EL (cell line): ENCODE data around the gene SYT5.
"Not testable (repeated sequence)": the region's sequence is repeated elsewhere in the genome, so short reads cannot be mapped to it uniquely, and the experiment has no call there.

ENCODE experiments used
- DNase-seq: peaks from one replicate; pipeline ENCODE4 v3.0.0-alpha.2; 2016

The SYT5 gene

GRCh38 chr19:55206664-55207500 lies 26.8 kb upstream of the SYT5 start:
- DNase-seq = peak; percentile 95

DNA sequence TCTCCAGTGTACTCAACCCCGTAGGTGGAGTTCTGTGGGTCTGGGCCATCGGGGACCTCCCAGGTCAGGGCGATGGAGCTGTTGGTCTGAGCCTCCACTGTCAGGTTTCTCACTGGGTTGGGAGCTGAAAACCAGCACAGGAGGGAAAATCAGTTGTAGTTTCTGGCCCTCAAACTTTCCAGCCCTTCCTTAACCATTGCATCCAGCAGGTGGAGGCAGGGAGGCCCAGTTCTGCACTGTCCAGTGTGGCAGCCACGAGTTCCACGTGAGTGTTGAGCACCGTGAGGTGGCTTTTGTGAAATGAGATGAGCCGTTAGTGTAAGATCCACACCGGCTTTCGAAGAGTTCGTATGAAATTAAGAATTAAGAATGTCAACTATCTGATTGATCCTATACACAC lies 22.1 kb upstream of the SYT5 start:
- not testable (repeated sequence) for DNase-seq

DNA sequence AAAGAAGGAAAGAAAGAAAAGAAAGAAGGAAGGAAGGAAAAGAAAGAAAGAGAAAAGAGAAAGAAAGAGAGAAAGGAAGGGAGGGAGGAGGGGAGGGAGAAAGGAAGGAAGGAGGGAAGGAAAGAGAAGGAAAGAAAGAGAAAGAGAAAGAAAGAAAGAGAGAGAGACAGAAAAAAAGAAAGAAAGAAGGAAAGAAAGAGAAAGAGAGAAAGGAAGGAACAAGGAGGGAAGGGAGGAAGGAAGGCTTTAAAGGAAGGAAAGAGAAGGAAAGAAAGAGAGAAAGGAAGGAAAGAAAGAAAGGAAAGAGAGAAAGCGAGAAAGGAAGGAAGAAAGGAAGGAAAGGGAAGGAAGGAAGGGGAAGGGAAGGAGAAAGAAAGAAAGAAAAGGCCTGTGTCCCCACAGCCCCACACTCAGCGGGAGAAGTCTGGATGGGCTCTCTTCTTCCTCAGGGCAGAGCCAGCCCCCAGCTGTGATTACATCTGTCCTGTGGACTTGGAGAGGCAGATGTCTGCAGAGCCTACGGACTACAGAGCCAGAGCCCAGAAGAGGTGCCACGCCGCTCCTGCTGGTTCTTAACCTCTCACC lies 19.6 kb upstream of the SYT5 start:
- no peak for DNase-seq

- DNase-seq = no peak
Measured at GRCh38 chr19:55198651-55199050, 18.6 kb upstream of the SYT5 start.

DNA sequence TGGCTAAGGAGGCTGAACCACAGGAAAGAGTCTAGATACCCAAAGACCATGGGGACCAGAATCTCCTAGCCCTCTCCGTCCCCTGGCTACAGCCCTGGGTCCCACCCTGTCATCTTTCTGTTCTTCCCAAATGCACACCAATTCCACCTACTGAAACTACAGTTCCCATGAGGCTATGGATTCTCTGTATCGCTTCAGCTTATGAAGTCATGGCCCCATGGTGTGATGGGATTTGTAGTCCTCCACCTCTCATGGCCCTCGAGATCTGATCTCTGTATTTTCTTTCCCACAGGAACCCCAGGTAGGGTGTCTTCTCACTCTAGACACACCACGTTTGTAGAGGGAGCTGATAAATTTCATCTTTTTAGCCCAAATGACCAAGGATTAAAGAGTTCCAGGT lies 17.4 kb upstream of the SYT5 start:
- peak; percentile 23 for DNase-seq

DNA sequence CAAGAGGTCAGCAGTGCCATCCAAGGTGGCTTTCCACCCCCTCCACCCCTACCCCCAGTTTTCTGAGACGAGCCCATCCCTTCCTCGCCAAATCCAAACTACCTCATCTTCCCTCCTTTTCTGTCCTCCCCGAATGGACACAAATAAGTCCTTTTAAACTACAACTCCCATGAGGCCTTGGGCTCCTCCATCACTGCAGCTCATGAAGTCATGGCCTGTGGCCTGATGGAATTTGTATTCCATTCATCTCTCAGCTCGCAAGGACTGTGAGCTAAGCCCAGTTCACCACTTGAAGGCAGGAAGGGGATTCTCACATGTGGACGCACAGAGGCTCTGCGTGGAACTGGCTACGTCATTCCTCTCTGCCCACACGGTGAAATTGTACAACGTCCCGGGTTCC lies 16.7 kb upstream of the SYT5 start:
- peak; percentile 12 for DNase-seq

DNA sequence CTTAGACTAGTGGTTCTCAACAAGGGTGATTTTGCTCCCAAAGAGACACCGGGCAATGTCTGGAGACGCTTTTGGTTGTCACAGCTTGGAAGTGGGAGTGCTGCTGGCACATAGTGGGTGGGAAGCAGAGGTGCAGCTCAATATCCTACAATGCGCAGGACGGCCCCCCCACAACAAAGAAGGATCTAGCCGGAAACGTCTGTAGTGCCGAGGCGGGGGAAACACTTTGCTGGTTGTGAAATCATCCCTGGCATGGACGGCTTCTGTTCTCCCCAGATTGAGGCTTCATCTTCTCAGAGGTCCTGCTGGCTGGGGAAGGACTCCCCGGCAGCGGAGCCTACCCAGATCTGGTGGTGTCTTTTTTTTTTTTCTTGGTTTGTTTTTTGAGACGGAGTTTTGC lies 13.4 kb upstream of the SYT5 start:
- no peak for DNase-seq

DNA sequence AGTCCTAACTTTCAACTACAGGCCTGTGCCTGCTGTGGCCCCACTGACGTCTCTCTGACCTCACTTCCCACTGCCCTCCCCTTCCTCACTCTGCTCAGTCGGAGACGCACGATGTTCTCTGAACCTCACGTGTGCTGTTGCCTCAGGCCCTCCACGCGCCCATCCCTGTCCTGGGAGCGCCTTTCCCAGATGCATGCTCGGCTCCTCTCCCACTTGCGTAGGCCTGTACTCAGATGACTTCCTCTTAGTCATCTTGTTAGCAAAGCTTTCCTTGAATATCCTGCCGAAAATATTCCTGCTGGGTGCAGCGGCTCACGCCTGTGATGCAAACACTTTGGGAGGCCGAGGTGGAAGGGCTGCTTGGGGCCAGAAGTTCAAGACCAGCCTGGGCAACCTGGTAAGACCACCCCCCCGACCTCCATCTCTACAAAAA lies 9.3 kb upstream of the SYT5 start:
- peak; percentile 97 for DNase-seq

DNA sequence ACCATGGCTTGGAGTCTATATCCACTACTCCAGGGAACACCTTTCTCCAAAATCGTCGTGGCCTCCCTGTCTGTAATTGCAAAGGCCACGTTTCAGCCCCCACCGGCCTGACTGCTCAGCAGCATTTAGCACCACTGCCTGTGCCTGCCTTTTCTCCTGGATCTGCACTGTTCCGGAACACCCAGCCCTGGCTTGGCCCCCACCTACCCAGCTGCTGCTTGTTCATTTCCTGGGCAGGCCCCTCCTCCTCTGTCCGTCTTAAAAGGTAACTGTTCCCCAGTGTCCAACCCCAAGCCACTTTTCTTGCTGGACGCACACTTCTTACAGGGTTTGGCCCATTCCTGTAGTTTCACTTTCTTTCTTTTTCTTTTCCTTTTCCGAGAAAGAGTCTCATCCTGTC lies 8.5 kb upstream of the SYT5 start:
- DNase-seq = no peak

DNA sequence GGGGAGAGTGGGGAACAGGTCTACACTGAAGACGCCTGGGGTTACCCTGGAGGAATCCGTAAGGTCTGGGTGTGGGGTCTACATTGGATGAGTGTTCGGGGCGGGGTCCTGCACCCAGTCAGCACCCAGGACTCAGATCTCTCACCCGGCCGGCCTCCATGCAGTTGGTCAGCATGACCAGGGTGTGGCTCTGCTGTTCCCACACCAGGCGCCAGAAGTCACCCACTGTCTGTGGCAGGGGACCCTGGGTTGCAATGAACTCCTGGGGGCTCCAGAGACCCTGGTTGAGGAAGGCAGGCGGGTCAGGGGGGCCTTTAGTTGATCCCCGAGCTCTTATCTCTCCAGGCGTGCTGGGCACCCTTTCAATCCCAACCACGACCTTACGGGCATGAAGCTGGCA lies 6.0 kb upstream of the SYT5 start:
- DNase-seq = no peak

DNA sequence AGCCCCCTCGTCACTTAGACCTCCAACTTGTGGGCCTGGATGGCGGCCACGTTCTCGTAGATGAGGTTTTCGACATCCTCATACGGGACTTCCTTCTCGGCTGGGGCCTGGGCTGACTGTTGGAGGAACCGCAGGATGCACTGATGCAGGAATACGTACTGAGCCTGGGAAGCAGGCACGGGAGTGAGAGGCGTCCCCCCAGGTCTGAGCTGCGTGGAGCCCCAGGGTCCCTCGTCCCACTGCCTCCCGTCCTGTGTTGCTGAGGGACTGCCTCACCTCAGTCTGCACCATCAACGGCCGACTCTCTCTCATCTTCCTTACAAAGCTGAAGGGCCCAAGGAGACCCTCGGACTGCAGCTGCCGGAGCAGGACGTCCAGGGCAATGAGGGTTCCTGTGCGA lies 1.7 kb upstream of the SYT5 start:
- DNase-seq = no peak

- peak; percentile 79 for DNase-seq
Measured at GRCh38 chr19:55178781-55179599, 1.1 kb downstream of the SYT5 start.

GRCh38 chr19:55176076-55176475 lies 4.0 kb downstream of the SYT5 start:
- peak; percentile 11 for DNase-seq

DNA sequence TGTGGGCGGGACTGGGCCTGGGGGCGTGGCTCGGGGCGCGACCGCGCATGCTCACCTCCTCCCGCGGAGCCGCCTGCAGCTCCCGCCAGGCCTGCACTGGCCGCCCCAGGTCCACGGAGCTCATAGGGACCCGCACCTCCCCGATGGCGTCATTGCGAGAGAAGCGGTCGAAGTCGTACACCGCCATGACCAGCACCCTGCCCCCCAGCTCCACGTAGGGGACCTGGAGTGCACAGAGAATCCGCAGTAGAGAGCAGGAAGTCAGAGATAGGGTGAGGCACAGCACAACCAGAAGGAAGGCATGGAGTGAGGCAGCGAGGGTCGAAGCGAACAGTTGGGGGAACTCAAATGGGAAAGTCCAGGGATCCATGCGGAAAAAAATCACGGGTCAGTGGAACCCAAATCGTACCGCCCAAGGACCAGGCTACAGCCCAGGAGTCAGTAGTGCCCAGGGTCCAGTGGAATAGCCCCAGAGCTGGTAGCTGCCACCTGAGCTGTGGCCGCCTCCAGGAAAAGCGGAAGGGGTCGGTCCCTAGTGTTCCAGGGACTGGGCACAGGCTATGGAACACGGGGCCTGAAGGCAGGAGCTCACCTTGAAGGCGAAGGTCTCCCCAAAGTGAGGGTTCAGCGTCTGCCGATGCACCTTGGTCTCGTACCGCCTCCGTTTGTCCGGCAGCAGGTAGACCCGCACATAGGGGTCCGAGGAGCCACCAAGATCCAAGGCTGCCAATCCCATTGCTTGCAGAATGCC lies 4.8 kb downstream of the SYT5 start:
- DNase-seq = no peak

DNA sequence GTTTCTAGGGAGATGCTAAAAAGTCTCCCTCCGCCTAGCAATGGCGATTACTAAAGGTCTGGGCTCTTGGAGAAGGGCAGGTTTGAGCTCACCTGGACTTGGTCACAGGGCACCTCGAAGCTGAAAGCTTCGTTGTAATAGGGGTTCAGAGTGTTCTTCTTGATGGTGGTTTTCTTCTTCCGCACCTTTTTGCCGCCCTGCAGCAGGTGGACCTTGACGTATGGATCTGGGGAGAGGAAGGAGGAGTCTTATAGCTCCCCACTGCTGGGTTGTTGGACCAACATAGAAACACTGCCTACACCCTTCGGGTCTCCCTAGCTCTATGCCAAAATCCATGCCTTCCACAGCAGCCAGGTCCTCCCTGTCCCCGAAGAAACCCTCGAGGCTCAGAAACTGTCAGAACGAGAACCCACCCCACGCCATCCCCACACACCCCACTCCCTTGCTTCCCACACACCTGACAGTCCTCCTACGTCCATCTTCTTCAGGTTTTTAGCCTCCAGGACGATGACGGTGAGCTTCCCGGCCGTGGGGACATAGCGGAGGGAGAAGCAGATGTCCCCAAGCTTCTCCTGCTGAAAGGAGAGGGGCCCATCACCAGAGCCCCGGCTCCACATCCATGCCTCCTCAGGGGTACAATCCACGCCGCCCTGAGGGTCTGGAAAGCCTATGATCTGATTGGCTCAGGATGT lies 5.5 kb downstream of the SYT5 start:
- DNase-seq = no peak

DNA sequence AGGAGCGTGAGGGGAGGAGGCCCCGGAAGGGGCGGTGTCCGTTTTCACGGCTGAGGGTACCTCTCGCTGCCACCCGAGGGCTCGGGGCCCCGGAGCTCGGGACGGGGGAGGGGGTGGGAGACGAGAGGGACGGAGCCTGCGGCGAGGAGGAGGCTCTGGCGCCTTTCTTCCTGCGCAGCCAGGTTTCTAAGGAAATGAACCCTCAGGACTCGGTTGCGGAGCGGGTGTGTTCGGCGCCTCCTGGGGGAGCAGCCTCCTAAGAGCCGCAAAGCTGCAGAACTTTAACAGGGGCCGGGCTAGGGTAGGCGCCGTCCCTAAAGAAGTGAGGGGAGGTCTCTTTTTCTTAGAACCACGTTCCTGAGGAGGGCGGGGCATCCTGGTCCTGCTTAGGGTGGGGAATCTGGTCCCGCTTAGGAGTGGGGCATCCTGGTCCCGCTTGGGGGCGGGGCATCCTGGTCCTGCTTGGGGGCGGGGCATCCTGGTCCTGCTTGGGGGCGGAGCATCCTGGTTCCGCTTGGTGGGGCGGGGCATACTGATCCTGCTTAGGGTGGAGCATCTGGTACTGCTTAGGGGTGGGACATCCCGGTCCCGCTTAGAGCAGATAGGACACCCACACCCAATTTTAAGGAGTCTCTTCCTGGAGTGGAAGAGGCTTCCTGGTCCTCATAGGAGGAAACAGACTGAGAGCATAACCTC lies 6.2 kb downstream of the SYT5 start:
- DNase-seq = peak; percentile 90

DNA sequence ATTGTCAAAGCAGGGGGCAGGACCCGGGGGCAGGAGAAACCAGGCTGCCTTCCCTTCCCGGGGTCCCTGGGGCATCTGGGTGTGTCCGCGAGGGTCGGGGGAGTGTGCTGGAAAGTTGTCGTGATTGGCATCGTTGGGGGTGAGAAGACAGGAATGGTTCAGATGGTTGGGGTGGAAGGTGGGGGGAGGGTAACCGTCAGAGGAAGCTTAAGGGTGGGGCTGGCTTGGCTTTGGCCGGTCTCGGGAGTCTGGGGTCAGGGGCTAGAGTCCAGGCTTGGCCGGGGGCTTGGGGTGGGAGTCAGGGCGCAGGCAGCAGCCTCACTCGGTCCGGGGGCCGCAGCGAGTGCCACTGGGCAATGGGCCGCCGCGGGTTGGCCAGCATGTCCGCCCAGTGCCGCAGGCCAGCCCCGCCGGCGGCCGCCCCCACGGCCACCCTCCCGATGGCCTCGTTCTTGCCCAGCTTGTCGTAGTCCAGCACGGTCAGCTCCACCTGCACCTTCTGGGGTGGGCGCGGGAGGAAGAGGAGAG lies 6.8 kb downstream of the SYT5 start:
- no peak for DNase-seq

- DNase-seq = peak; percentile 75
Measured at GRCh38 chr19:55172741-55173140, 7.3 kb downstream of the SYT5 start.

GRCh38 chr19:55172318-55172717 lies 7.8 kb downstream of the SYT5 start:
- not testable (repeated sequence) for DNase-seq

GRCh38 chr19:55171440-55171839 lies 8.6 kb downstream of the SYT5 start:
- no peak for DNase-seq

DNA sequence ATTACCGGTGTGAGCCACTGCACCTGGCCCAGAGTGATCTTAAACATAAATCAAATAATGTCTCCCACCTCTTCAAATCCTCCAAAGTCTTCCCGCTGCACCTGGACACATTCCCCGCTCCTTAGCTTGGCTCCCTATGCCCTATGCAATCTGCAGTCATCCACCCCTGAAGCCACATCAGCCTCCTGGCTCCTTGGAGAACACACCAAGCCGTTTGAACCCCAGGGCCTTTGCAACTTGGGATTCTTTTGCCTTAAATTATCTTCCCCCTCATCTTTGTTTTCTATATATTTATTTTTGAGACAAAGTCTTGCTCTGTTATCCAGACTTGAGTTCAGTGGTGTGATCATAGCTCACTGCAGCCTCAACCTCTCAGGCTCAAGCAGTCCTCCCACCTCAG lies 11.0 kb downstream of the SYT5 start:
- no peak for DNase-seq
